Body of pancreas (tissue), 4 donors: ENCODE results near the gene SLX9. TPM values are rescaled to one million over a fixed set of nuclear protein-coding genes. Genes with fewer than 3 reads are reported as not detected.
"Not testable (repeated sequence)": the region's sequence is repeated elsewhere in the genome, so short reads cannot be mapped to it uniquely, and the experiment has no call there.

Experiments
- ATAC-seq: fragments of 150-250 bp; one replicate; pipeline ENCODE4 v1.9.1; 2016
- DNase-seq, 4 donors: peaks; one replicate each; pipeline ENCODE4 v3.0.0-alpha.2; 2019
- H3K27ac ChIP-seq, 4 donors: fragments of 200-600 bp; sonication (generic); 1 replicate in 3 of 4; 2 replicates in 1 of 4; pipeline versions ENCODE4 v1.5.1 to v1.6.1; 2016 to 2019; ENCODE audit warnings: mild to moderate bottlenecking in 1 of 4, mixed read lengths in 1 of 4, moderate library complexity in 1 of 4
- H3K27me3 ChIP-seq, 2 donors: fragments of 200-600 bp; sonication (generic); one replicate each; pipeline ENCODE4 v1.6.0; 2016; ENCODE audit warnings: mild to moderate bottlenecking in 1 of 2
- H3K36me3 ChIP-seq, 2 donors: fragments of 200-600 bp; sonication (generic); replicated peaks in 1 of 2; 2 replicates each; pipeline ENCODE4 v1.5.1; 2016; ENCODE audit warnings: low read depth in 2 of 2; ENCODE audit not compliant: insufficient read depth in 1 of 2
- H3K4me1 ChIP-seq: fragments of 200-600 bp; sonication (generic); one replicate; pipeline ENCODE4 v1.6.0; 2016
- H3K4me3 ChIP-seq, 2 donors: fragments of 200-600 bp; sonication (generic); 1 replicate in 1 of 2; 2 replicates in 1 of 2; pipeline ENCODE4 v1.5.1; 2016 to 2019
- H3K9me3 ChIP-seq, 3 donors: fragments of 200-600 bp; sonication (generic); 1 replicate in 2 of 3; 2 replicates in 1 of 3; pipeline ENCODE4 v1.5.1; 2016
- CTCF ChIP-seq, 7 experiments: fragments of 450-650 bp in 4 of 7; fragments of 200-600 bp in 3 of 7; sonication (generic) in 3 of 7; IDR thresholded peaks; one replicate each; pipeline ENCODE4 v1.5.1; 2016 to 2019; ENCODE audit warnings: antibody characterized with exemption in 7 of 7
- POLR2A ChIP-seq, 3 donors: fragments of 450-650 bp; IDR thresholded peaks; one replicate each; pipeline ENCODE4 v1.6.1; 2016; ENCODE audit warnings: antibody characterized with exemption in 3 of 3, mild to moderate bottlenecking in 2 of 3
- WGBS, 2 donors: methylation state at CpG; one replicate each; pipeline ENCODE4 v1.1.5; 2017; 5-methylcytosine and 5-hydroxymethylcytosine counted together
- intact Hi-C: fragments of 100-400 bp; cut with DNase I; formaldehyde crosslinking; loops from one replicate; pipeline ENCODE4 v1.15.1; 2023
- total RNA-seq, 2 donors: library from RNA; depleted of rRNA; stranded (reverse); fragments of >200 nt; gene quantifications; one replicate each; pipeline ENCODE4 v1.1.0, GENCODE V29; 2016

The SLX9 gene
- total RNA-seq, 2 donors from 2014 or later = 5.6 to 9.3 TPM

- DNase-seq = peak in 1 of 4 donors; percentile 10
These were observed 13.3 kb upstream of the SLX9 start for GRCh38 chr21:44926331-44927101.

GRCh38 chr21:44927259-44927586 lies 12.6 kb upstream of the SLX9 start:
- H3K27ac ChIP-seq = no peak overlapping the region

More at GRCh38 chr21:44926331-44927101, 13.3 kb upstream of the SLX9 start:
- WGBS, 2 donors = 45 to 62% methylated on average over 17 to 24 of the region's 24 CpGs
- TF ChIP-seq CTCF (IDR thresholded peaks at IDR 0.05) (no peak), POLR2A (IDR thresholded peaks at IDR 0.05) (no peak)
- intact Hi-C loops = no loop called here
- ATAC-seq = no peak
- Histone ChIP-seq H3K36me3 (no peaks in the 10 kb centered on the region), H3K4me3 (no peak overlapping the region), H3K27me3 (peaks cover 0 to 5% of the 10 kb centered on the region in 2 donors), H3K4me1 (peaks cover 2% of the 10 kb centered on the region), H3K27ac (no peak overlapping the region), H3K9me3 (no peaks in the 10 kb centered on the region)

GRCh38 chr21:44927587-44928461 lies 12.0 kb upstream of the SLX9 start:
- Histone ChIP-seq H3K27me3 (peaks cover 0 to 18% of the 10 kb centered on the region in 2 donors), H3K4me3 (no peak overlapping the region), H3K27ac (peak overlapping the region in 1 of 4 donors; percentile 32), H3K36me3 (no peaks in the 10 kb centered on the region), H3K9me3 (no peaks in the 10 kb centered on the region), H3K4me1 (peaks cover 15% of the 10 kb centered on the region)
- no peak for ATAC-seq
- WGBS, 2 donors = 3 to 4% methylated on average over 16 to 19 of the region's 19 CpGs
- intact Hi-C loops = no loop called here
- peak in 1 of 4 donors; percentile 43 for DNase-seq
- no peak for TF ChIP-seq POLR2A (IDR thresholded peaks at IDR 0.05)
- no peak for TF ChIP-seq CTCF (IDR thresholded peaks at IDR 0.05)

More at GRCh38 chr21:44927259-44927586, 12.6 kb upstream of the SLX9 start:
- Histone ChIP-seq H3K9me3 (no peaks in the 10 kb centered on the region), H3K36me3 (no peaks in the 10 kb centered on the region), H3K4me3 (no peak overlapping the region), H3K4me1 (peaks cover 9% of the 10 kb centered on the region), H3K27me3 (peaks cover 0 to 12% of the 10 kb centered on the region in 2 donors)
- TF ChIP-seq POLR2A (IDR thresholded peaks at IDR 0.05) (no peak), CTCF (IDR thresholded peaks at IDR 0.05) (no peak)
- 3 to 5% methylated on average over 4 of the region's 4 CpGs for WGBS, 2 donors
- no peak for DNase-seq
- intact Hi-C loops = no loop called here
- no peak for ATAC-seq

GRCh38 chr21:44928500-44929241 lies 11.2 kb upstream of the SLX9 start:
- peaks cover 18% of the 10 kb centered on the region for H3K4me1 ChIP-seq
- H3K4me3 ChIP-seq, H3K36me3 ChIP-seq, H3K9me3 ChIP-seq, intact Hi-C loops, H3K27ac ChIP-seq, ATAC-seq: not testable (repeated sequence)
- 37 to 43% methylated on average over 14 to 16 of the region's 16 CpGs for WGBS, 2 donors
- peak in 1 of 4 donors; percentile 3 for DNase-seq
- H3K27me3 ChIP-seq = peaks cover 0 to 23% of the 10 kb centered on the region in 2 donors
